Activated naive CD4-positive, alpha-beta T cell treated with anti-CD3 and anti-CD28 coated beads, Interleukin-2, amount 10 ng/mL, durations not matched to agents 7 days and 5 days (primary cell): ENCODE measurements around the gene NR1H2.

Experiments used
- CTCF ChIA-PET: fragments of 350-600 bp; sonication (Branson Sonifier 250); formaldehyde crosslinking; loops from one replicate; lab custom pipeline; 2021; ENCODE audit warnings: antibody characterized with exemption; lab: Charles Lee
- DNase-seq: peaks from one replicate; pipeline ENCODE4 v3.0.0-alpha.2; 2020
- H3K27ac Mint-ChIP-seq: one replicate; pipeline ENCODE4 v1.8.0; 2021; ENCODE audit warnings: mild to moderate bottlenecking, moderate library complexity, mixed read lengths
- H3K27me3 Mint-ChIP-seq: one replicate; pipeline ENCODE4 v1.8.0; 2021; ENCODE audit warnings: mild to moderate bottlenecking, mixed read lengths
- H3K36me3 Mint-ChIP-seq: one replicate; pipeline ENCODE4 v1.8.0; 2021; ENCODE audit warnings: mixed read lengths
- H3K4me1 Mint-ChIP-seq: one replicate; pipeline ENCODE4 v1.8.0; 2021; ENCODE audit warnings: mixed read lengths
- H3K4me3 Mint-ChIP-seq: one replicate; pipeline ENCODE4 v1.8.0; 2021; ENCODE audit warnings: mild to moderate bottlenecking, moderate library complexity, mixed read lengths
- H3K9me3 Mint-ChIP-seq: one replicate; pipeline ENCODE4 v1.8.0; 2021; ENCODE audit warnings: mixed read lengths

The NR1H2 gene

GRCh38 chr19:50413096-50413495, 36.8 kb downstream of the NR1H2 start:
- DNase-seq, result no peak
- H3K27ac Mint-ChIP-seq, result no peak overlapping the region
- no peaks in the 10 kb centered on the region for H3K4me1 Mint-ChIP-seq
- H3K4me3 Mint-ChIP-seq, result no peak overlapping the region
- CTCF ChIA-PET, result no interaction called here
- peaks cover 17% of the 10 kb centered on the region for H3K36me3 Mint-ChIP-seq
- H3K27me3 Mint-ChIP-seq, result no peaks in the 10 kb centered on the region
- no peaks in the 10 kb centered on the region for H3K9me3 Mint-ChIP-seq

- H3K4me3 Mint-ChIP-seq, result no peak overlapping the region
- H3K36me3 Mint-ChIP-seq, result peaks cover 17% of the 10 kb centered on the region
- no peak for DNase-seq
- H3K9me3 Mint-ChIP-seq, result no peaks in the 10 kb centered on the region
- H3K27ac Mint-ChIP-seq, result no peak overlapping the region
- no peaks in the 10 kb centered on the region for H3K4me1 Mint-ChIP-seq
- CTCF ChIA-PET, result no interaction called here
- peaks cover 4% of the 10 kb centered on the region for H3K27me3 Mint-ChIP-seq
Observed at GRCh38 chr19:50413531-50413930, 37.3 kb downstream of the NR1H2 start.

GRCh38 chr19:50414864-50415660, 38.8 kb downstream of the NR1H2 start:
- CTCF ChIA-PET, result interaction anchor here (0.8 to 1.3 kb wide), 7 partner anchors 10 to 72 kb away, joined by 3 to 7 read pairs (median 3); no protein-coding TSS in a partner anchor
- H3K9me3 Mint-ChIP-seq, result no peaks in the 10 kb centered on the region
- peaks cover 17% of the 10 kb centered on the region for H3K27me3 Mint-ChIP-seq
- H3K27ac Mint-ChIP-seq, result no peak overlapping the region
- peak; percentile 78 for DNase-seq
- no peak overlapping the region for H3K4me3 Mint-ChIP-seq
- H3K4me1 Mint-ChIP-seq, result peaks cover 2% of the 10 kb centered on the region
- H3K36me3 Mint-ChIP-seq, result peaks cover 12% of the 10 kb centered on the region

GRCh38 chr19:50415661-50416033, 39.4 kb downstream of the NR1H2 start:
- Mint-ChIP-seq H3K9me3 (no peaks in the 10 kb centered on the region), H3K4me1 (peaks cover 5% of the 10 kb centered on the region), H3K4me3 (no peak overlapping the region), H3K36me3 (peaks cover 9% of the 10 kb centered on the region), H3K27me3 (peaks cover 17% of the 10 kb centered on the region), H3K27ac (no peak overlapping the region)
- DNase-seq, result no peak
- CTCF ChIA-PET, result interaction anchor here (0.8 to 1.3 kb wide), 7 partner anchors 9 to 72 kb away, joined by 3 to 7 read pairs (median 3); no protein-coding TSS in a partner anchor

GRCh38 chr19:50416034-50416977, 40.0 kb downstream of the NR1H2 start:
- peaks cover 8% of the 10 kb centered on the region for H3K36me3 Mint-ChIP-seq
- CTCF ChIA-PET, result interaction anchor here (0.9 to 1.3 kb wide), 4 partner anchors 9 to 50 kb away, joined by 3 to 4 read pairs (median 3); no protein-coding TSS in a partner anchor
- H3K27ac Mint-ChIP-seq, result no peak overlapping the region
- peaks cover 5% of the 10 kb centered on the region for H3K4me1 Mint-ChIP-seq
- no peak for DNase-seq
- no peaks in the 10 kb centered on the region for H3K9me3 Mint-ChIP-seq
- no peak overlapping the region for H3K4me3 Mint-ChIP-seq
- peaks cover 17% of the 10 kb centered on the region for H3K27me3 Mint-ChIP-seq

GRCh38 chr19:50417111-50418081, 41.1 kb downstream of the NR1H2 start:
- no peak overlapping the region for H3K27ac Mint-ChIP-seq
- peaks cover 17% of the 10 kb centered on the region for H3K27me3 Mint-ChIP-seq
- no peak for DNase-seq
- H3K9me3 Mint-ChIP-seq, result no peaks in the 10 kb centered on the region
- peaks cover 7% of the 10 kb centered on the region for H3K36me3 Mint-ChIP-seq
- H3K4me3 Mint-ChIP-seq, result no peak overlapping the region
- CTCF ChIA-PET, result no interaction called here
- H3K4me1 Mint-ChIP-seq, result peaks cover 5% of the 10 kb centered on the region

- Mint-ChIP-seq H3K4me1 (peaks cover 5% of the 10 kb centered on the region), H3K4me3 (no peak within 1 kb of the TSS), H3K27ac (no peak within 1 kb of the TSS), H3K36me3 (peaks cover 5% of the 10 kb centered on the region), H3K27me3 (peaks cover 17% of the 10 kb centered on the region), H3K9me3 (no peaks in the 10 kb centered on the region)
- no peak for DNase-seq
- CTCF ChIA-PET, result interaction anchor here (1.3 kb wide), 1 partner anchor 42 kb away, joined by 4 read pairs; no protein-coding TSS in a partner anchor
Observed at GRCh38 chr19:50418176-50419021, 42.1 kb downstream of the NR1H2 start, which contains the start of gene SPIB. Gene SPIB, plus strand, starts transcription at chr19:50418938. Its CDS starts 25 bp downstream, at chr19:50418963.

GRCh38 chr19:50419022-50419579, 42.8 kb downstream of the NR1H2 start:
- Mint-ChIP-seq H3K4me3 (no peak overlapping the region), H3K4me1 (peaks cover 5% of the 10 kb centered on the region), H3K27ac (no peak overlapping the region), H3K9me3 (no peaks in the 10 kb centered on the region), H3K27me3 (peaks cover 17% of the 10 kb centered on the region), H3K36me3 (peaks cover 5% of the 10 kb centered on the region)
- CTCF ChIA-PET, result interaction anchor here (1.3 kb wide), 1 partner anchor 42 kb away, joined by 4 read pairs; no protein-coding TSS in a partner anchor
- no peak for DNase-seq

- H3K27me3 Mint-ChIP-seq, result peaks cover 17% of the 10 kb centered on the region
- DNase-seq, result no peak
- H3K4me1 Mint-ChIP-seq, result peaks cover 5% of the 10 kb centered on the region
- no peak overlapping the region for H3K4me3 Mint-ChIP-seq
- CTCF ChIA-PET, result interaction anchor here (1.3 kb wide), 1 partner anchor 41 kb away, joined by 4 read pairs; no protein-coding TSS in a partner anchor
- H3K27ac Mint-ChIP-seq, result no peak overlapping the region
- no peaks in the 10 kb centered on the region for H3K9me3 Mint-ChIP-seq
- H3K36me3 Mint-ChIP-seq, result peaks cover 5% of the 10 kb centered on the region
Observed at GRCh38 chr19:50419580-50420035, 43.4 kb downstream of the NR1H2 start.

GRCh38 chr19:50420127-50420526, 43.9 kb downstream of the NR1H2 start:
- Mint-ChIP-seq H3K9me3 (no peaks in the 10 kb centered on the region), H3K4me3 (no peak overlapping the region), H3K27me3 (peaks cover 17% of the 10 kb centered on the region), H3K27ac (no peak overlapping the region), H3K36me3 (peaks cover 2% of the 10 kb centered on the region), H3K4me1 (peaks cover 5% of the 10 kb centered on the region)
- CTCF ChIA-PET, result no interaction called here
- no peak for DNase-seq

- DNase-seq, result no peak
- Mint-ChIP-seq H3K36me3 (peaks cover 2% of the 10 kb centered on the region), H3K9me3 (no peaks in the 10 kb centered on the region), H3K27ac (no peak overlapping the region), H3K27me3 (peaks cover 17% of the 10 kb centered on the region), H3K4me3 (no peak overlapping the region), H3K4me1 (peaks cover 5% of the 10 kb centered on the region)
- CTCF ChIA-PET, result no interaction called here
Observed at GRCh38 chr19:50420808-50421207, 44.6 kb downstream of the NR1H2 start.
